ENCODE measurements around the gene C14orf119.

Gene C14orf119

GRCh38 chr14:23066368-23066767, 28.9 kb upstream of the C14orf119 start:
- peaks cover 50% of the 10 kb centered on the region for H3K4me1 ChIP-seq (ENCODE audit: control insufficient read depth, insufficient read depth, low read length)
- DNase-seq (ENCODE audit: low read depth): no peak
- no peaks in the 10 kb centered on the region for H3K9me3 ChIP-seq (ENCODE audit: control insufficient read depth, low read length)
- H3K27me3 ChIP-seq (replicated peaks; ENCODE audit: control insufficient read depth, insufficient read depth, low read length): no peaks in the 10 kb centered on the region
- H3K9ac ChIP-seq (ENCODE audit: low read length): peak overlapping the region; percentile 16
- no peak overlapping the region for H3K4me3 ChIP-seq (ENCODE audit: low read length)
- peaks cover 72% of the 10 kb centered on the region for H3K36me3 ChIP-seq (ENCODE audit: control insufficient read depth, insufficient read depth, low read length, severe bottlenecking)

- Histone ChIP-seq H3K4me3 (ENCODE audit: low read length) (no peak overlapping the region), H3K36me3 (ENCODE audit: control insufficient read depth, insufficient read depth, low read length, severe bottlenecking) (peaks cover 72% of the 10 kb centered on the region), H3K27me3 (replicated peaks; ENCODE audit: control insufficient read depth, insufficient read depth, low read length) (no peaks in the 10 kb centered on the region), H3K9ac (ENCODE audit: low read length) (peak overlapping the region; percentile 16), H3K4me1 (ENCODE audit: control insufficient read depth, insufficient read depth, low read length) (peaks cover 52% of the 10 kb centered on the region), H3K9me3 (ENCODE audit: control insufficient read depth, low read length) (no peaks in the 10 kb centered on the region)
- DNase-seq (ENCODE audit: low read depth): no peak
Observed at GRCh38 chr14:23066855-23067744, 28.2 kb upstream of the C14orf119 start.

GRCh38 chr14:23067847-23068788, 27.2 kb upstream of the C14orf119 start:
- Histone ChIP-seq H3K36me3 (ENCODE audit: control insufficient read depth, insufficient read depth, low read length, severe bottlenecking) (peaks cover 72% of the 10 kb centered on the region), H3K4me3 (ENCODE audit: low read length) (peak overlapping the region; percentile 51), H3K9ac (ENCODE audit: low read length) (peak overlapping the region; percentile 48), H3K9me3 (ENCODE audit: control insufficient read depth, low read length) (no peaks in the 10 kb centered on the region), H3K27me3 (replicated peaks; ENCODE audit: control insufficient read depth, insufficient read depth, low read length) (no peaks in the 10 kb centered on the region), H3K4me1 (ENCODE audit: control insufficient read depth, insufficient read depth, low read length) (peaks cover 56% of the 10 kb centered on the region)
- DNase-seq (ENCODE audit: low read depth): no peak

- H3K36me3 ChIP-seq (ENCODE audit: control insufficient read depth, insufficient read depth, low read length, severe bottlenecking): peaks cover 72% of the 10 kb centered on the region
- peak overlapping the region; percentile 63 for H3K9ac ChIP-seq (ENCODE audit: low read length)
- H3K9me3 ChIP-seq (ENCODE audit: control insufficient read depth, low read length): no peaks in the 10 kb centered on the region
- peaks cover 56% of the 10 kb centered on the region for H3K4me1 ChIP-seq (ENCODE audit: control insufficient read depth, insufficient read depth, low read length)
- peak overlapping the region; percentile 51 for H3K4me3 ChIP-seq (ENCODE audit: low read length)
- DNase-seq (ENCODE audit: low read depth): peak; percentile 96
- no peaks in the 10 kb centered on the region for H3K27me3 ChIP-seq (replicated peaks; ENCODE audit: control insufficient read depth, insufficient read depth, low read length)
Observed at GRCh38 chr14:23068789-23069412, 26.4 kb upstream of the C14orf119 start.

- peaks cover 70% of the 10 kb centered on the region for H3K36me3 ChIP-seq (ENCODE audit: control insufficient read depth, insufficient read depth, low read length, severe bottlenecking)
- peaks cover 56% of the 10 kb centered on the region for H3K4me1 ChIP-seq (ENCODE audit: control insufficient read depth, insufficient read depth, low read length)
- no peaks in the 10 kb centered on the region for H3K9me3 ChIP-seq (ENCODE audit: control insufficient read depth, low read length)
- DNase-seq (ENCODE audit: low read depth): no peak
- H3K9ac ChIP-seq (ENCODE audit: low read length): peak overlapping the region; percentile 63
- no peaks in the 10 kb centered on the region for H3K27me3 ChIP-seq (replicated peaks; ENCODE audit: control insufficient read depth, insufficient read depth, low read length)
- H3K4me3 ChIP-seq (ENCODE audit: low read length): peak overlapping the region; percentile 9
Observed at GRCh38 chr14:23069413-23069806, 25.9 kb upstream of the C14orf119 start.

- peaks cover 61% of the 10 kb centered on the region for H3K4me1 ChIP-seq (ENCODE audit: control insufficient read depth, insufficient read depth, low read length)
- peak overlapping the region; percentile 95 for H3K4me3 ChIP-seq (ENCODE audit: low read length)
- H3K36me3 ChIP-seq (ENCODE audit: control insufficient read depth, insufficient read depth, low read length, severe bottlenecking): peaks cover 70% of the 10 kb centered on the region
- peak overlapping the region; percentile 99 for H3K9ac ChIP-seq (ENCODE audit: low read length)
- no peaks in the 10 kb centered on the region for H3K9me3 ChIP-seq (ENCODE audit: control insufficient read depth, low read length)
- H3K27me3 ChIP-seq (replicated peaks; ENCODE audit: control insufficient read depth, insufficient read depth, low read length): no peaks in the 10 kb centered on the region
- DNase-seq (ENCODE audit: low read depth): peak; percentile 49
Observed at GRCh38 chr14:23070262-23071129, 24.8 kb upstream of the C14orf119 start.

GRCh38 chr14:23071244-23071920, 23.9 kb upstream of the C14orf119 start:
- Histone ChIP-seq H3K27me3 (replicated peaks; ENCODE audit: control insufficient read depth, insufficient read depth, low read length) (no peaks in the 10 kb centered on the region), H3K4me1 (ENCODE audit: control insufficient read depth, insufficient read depth, low read length) (peaks cover 62% of the 10 kb centered on the region), H3K9me3 (ENCODE audit: control insufficient read depth, low read length) (no peaks in the 10 kb centered on the region), H3K9ac (ENCODE audit: low read length) (peak overlapping the region; percentile 99), H3K36me3 (ENCODE audit: control insufficient read depth, insufficient read depth, low read length, severe bottlenecking) (peaks cover 70% of the 10 kb centered on the region), H3K4me3 (ENCODE audit: low read length) (peak overlapping the region; percentile 95)
- DNase-seq (ENCODE audit: low read depth): peak; percentile 96

GRCh38 chr14:23071921-23072539, 23.3 kb upstream of the C14orf119 start:
- Histone ChIP-seq H3K4me1 (ENCODE audit: control insufficient read depth, insufficient read depth, low read length) (peaks cover 63% of the 10 kb centered on the region), H3K9ac (ENCODE audit: low read length) (peak overlapping the region; percentile 99), H3K9me3 (ENCODE audit: control insufficient read depth, low read length) (no peaks in the 10 kb centered on the region), H3K4me3 (ENCODE audit: low read length) (peak overlapping the region; percentile 95), H3K36me3 (ENCODE audit: control insufficient read depth, insufficient read depth, low read length, severe bottlenecking) (peaks cover 72% of the 10 kb centered on the region), H3K27me3 (replicated peaks; ENCODE audit: control insufficient read depth, insufficient read depth, low read length) (no peaks in the 10 kb centered on the region)
- DNase-seq (ENCODE audit: low read depth): no peak

- H3K4me3 ChIP-seq (ENCODE audit: low read length): no peak overlapping the region
- peaks cover 69% of the 10 kb centered on the region for H3K4me1 ChIP-seq (ENCODE audit: control insufficient read depth, insufficient read depth, low read length)
- H3K9ac ChIP-seq (ENCODE audit: low read length): peak overlapping the region; percentile 39
- no peaks in the 10 kb centered on the region for H3K27me3 ChIP-seq (replicated peaks; ENCODE audit: control insufficient read depth, insufficient read depth, low read length)
- peaks cover 73% of the 10 kb centered on the region for H3K36me3 ChIP-seq (ENCODE audit: control insufficient read depth, insufficient read depth, low read length, severe bottlenecking)
- no peaks in the 10 kb centered on the region for H3K9me3 ChIP-seq (ENCODE audit: control insufficient read depth, low read length)
- no peak for DNase-seq (ENCODE audit: low read depth)
Observed at GRCh38 chr14:23074906-23075305, 20.4 kb upstream of the C14orf119 start.

All from adipocyte (in vitro differentiated cells).